Measurements from ENCODE around the gene TPP2. TPM values are rescaled to one million over a fixed set of nuclear protein-coding genes. Genes with fewer than 3 reads are reported as not detected.
A peak's percentile ranks its signal among the peaks of the same experiment; 100 is the strongest.

Gene TPP2
- total RNA-seq, 1 donor from 2014 or later, result 37.6 TPM

GRCh38 chr13:102693250-102693649, 96.5 kb downstream of the TPP2 start:
- no peak overlapping the region for H3K9ac ChIP-seq (ENCODE audit: low read length)
- no peaks in the 10 kb centered on the region for H3K9me3 Mint-ChIP-seq (ENCODE audit: unreplicated experiment)

GRCh38 chr13:102693776-102694175, 97.0 kb downstream of the TPP2 start:
- no peaks in the 10 kb centered on the region for H3K36me3 Mint-ChIP-seq (ENCODE audit: low read depth, unreplicated experiment)
- H3K4me1 Mint-ChIP-seq (ENCODE audit: low read depth, unreplicated experiment), result no peaks in the 10 kb centered on the region
- Histone ChIP-seq H3K9ac (ENCODE audit: low read length) (no peak overlapping the region), H4K20me1 (ENCODE audit: insufficient read depth, low read length) (no peaks in the 10 kb centered on the region), H3K4me2 (ENCODE audit: low read length) (no peak overlapping the region), H3K27ac (ENCODE audit: low read depth, low read length) (no peak overlapping the region), H3K36me3 (ENCODE audit: insufficient read depth, low read length) (no peaks in the 10 kb centered on the region), H3K4me3 (ENCODE audit: insufficient read depth, low read depth, low read length) (no peak overlapping the region), H3K27me3 (ENCODE audit: insufficient read depth, low read length) (peaks cover 3% of the 10 kb centered on the region), H3K4me1 (ENCODE audit: insufficient read depth, low read length) (no peaks in the 10 kb centered on the region), H3K9me3 (ENCODE audit: insufficient read depth, low read depth, low read length) (no peaks in the 10 kb centered on the region), H2AFZ (ENCODE audit: low read depth, low read length) (no peak overlapping the region), H3K79me2 (ENCODE audit: insufficient read depth, low read length) (no peaks in the 10 kb centered on the region)
- H3K27me3 Mint-ChIP-seq (ENCODE audit: low read depth, unreplicated experiment), result peaks cover 15% of the 10 kb centered on the region
- TF ChIP-seq CTCF (IDR thresholded peaks at IDR 0.05; ENCODE audit: insufficient read depth, low read depth, low read length) (no peak), EZH2 (IDR thresholded peaks at IDR 0.05; ENCODE audit: insufficient read depth, low read length) (no peak)
- no peak overlapping the region for H3K4me3 Mint-ChIP-seq (ENCODE audit: unreplicated experiment)
- H3K9me3 Mint-ChIP-seq (ENCODE audit: unreplicated experiment), result no peaks in the 10 kb centered on the region
- DNase-seq (ENCODE audit: low read depth) (peak; percentile 33), FAIRE-seq (no peak)
- H3K27ac Mint-ChIP-seq (ENCODE audit: unreplicated experiment), result no peak overlapping the region

More at GRCh38 chr13:102693250-102693649, 96.5 kb downstream of the TPP2 start:
- H3K4me1 ChIP-seq (ENCODE audit: insufficient read depth, low read length), result no peaks in the 10 kb centered on the region
- H3K36me3 Mint-ChIP-seq (ENCODE audit: low read depth, unreplicated experiment), result no peaks in the 10 kb centered on the region
- no peak overlapping the region for H3K27ac ChIP-seq (ENCODE audit: low read depth, low read length)
- no peak overlapping the region for H3K4me3 Mint-ChIP-seq (ENCODE audit: unreplicated experiment)
- H3K27me3 Mint-ChIP-seq (ENCODE audit: low read depth, unreplicated experiment), result peaks cover 13% of the 10 kb centered on the region
- H3K4me3 ChIP-seq (ENCODE audit: insufficient read depth, low read depth, low read length), result no peak overlapping the region
- H3K79me2 ChIP-seq (ENCODE audit: insufficient read depth, low read length), result no peaks in the 10 kb centered on the region
- no peaks in the 10 kb centered on the region for H3K36me3 ChIP-seq (ENCODE audit: insufficient read depth, low read length)
- FAIRE-seq (no peak), DNase-seq (ENCODE audit: low read depth) (no peak)
- no peaks in the 10 kb centered on the region for H3K9me3 ChIP-seq (ENCODE audit: insufficient read depth, low read depth, low read length)
- no peak for TF ChIP-seq CTCF (IDR thresholded peaks at IDR 0.05; ENCODE audit: insufficient read depth, low read depth, low read length)
- TF ChIP-seq EZH2 (IDR thresholded peaks at IDR 0.05; ENCODE audit: insufficient read depth, low read length), result no peak
- H3K4me2 ChIP-seq (ENCODE audit: low read length), result no peak overlapping the region
- H3K27ac Mint-ChIP-seq (ENCODE audit: unreplicated experiment), result no peak overlapping the region
- H3K4me1 Mint-ChIP-seq (ENCODE audit: low read depth, unreplicated experiment), result no peaks in the 10 kb centered on the region
- no peaks in the 10 kb centered on the region for H4K20me1 ChIP-seq (ENCODE audit: insufficient read depth, low read length)
- H2AFZ ChIP-seq (ENCODE audit: low read depth, low read length), result no peak overlapping the region
- H3K27me3 ChIP-seq (ENCODE audit: insufficient read depth, low read length), result peaks cover 3% of the 10 kb centered on the region

GRCh38 chr13:102694937-102695336, 98.2 kb downstream of the TPP2 start, which contains the start of gene METTL21C:
Gene METTL21C (minus strand): TSS chr13:102695044. CDS start chr13:102694498, 546 bp downstream.
- Mint-ChIP-seq H3K9me3 (ENCODE audit: unreplicated experiment) (no peaks in the 10 kb centered on the region), H3K27ac (ENCODE audit: unreplicated experiment) (no peak within 1 kb of the TSS), H3K4me1 (ENCODE audit: low read depth, unreplicated experiment) (no peaks in the 10 kb centered on the region), H3K36me3 (ENCODE audit: low read depth, unreplicated experiment) (no peaks in the 10 kb centered on the region), H3K4me3 (ENCODE audit: unreplicated experiment) (no peak within 1 kb of the TSS), H3K27me3 (ENCODE audit: low read depth, unreplicated experiment) (peaks cover 15% of the 10 kb centered on the region)
- Histone ChIP-seq H3K79me2 (ENCODE audit: insufficient read depth, low read length) (no peaks in the 10 kb centered on the region), H3K9ac (ENCODE audit: low read length) (no peak within 1 kb of the TSS), H3K4me1 (ENCODE audit: insufficient read depth, low read length) (no peaks in the 10 kb centered on the region), H3K9me3 (ENCODE audit: insufficient read depth, low read depth, low read length) (no peaks in the 10 kb centered on the region), H3K4me3 (ENCODE audit: insufficient read depth, low read depth, low read length) (no peak within 1 kb of the TSS), H3K27ac (ENCODE audit: low read depth, low read length) (no peak within 1 kb of the TSS), H3K4me2 (ENCODE audit: low read length) (no peak within 1 kb of the TSS), H3K27me3 (ENCODE audit: insufficient read depth, low read length) (peaks cover 3% of the 10 kb centered on the region), H4K20me1 (ENCODE audit: insufficient read depth, low read length) (no peaks in the 10 kb centered on the region), H2AFZ (ENCODE audit: low read depth, low read length) (no peak within 1 kb of the TSS), H3K36me3 (ENCODE audit: insufficient read depth, low read length) (no peaks in the 10 kb centered on the region)
- FAIRE-seq (no peak), DNase-seq (ENCODE audit: low read depth) (no peak)
- TF ChIP-seq EZH2 (IDR thresholded peaks at IDR 0.05; ENCODE audit: insufficient read depth, low read length), result no peak
- no peak for TF ChIP-seq CTCF (IDR thresholded peaks at IDR 0.05; ENCODE audit: insufficient read depth, low read depth, low read length)

Data from astrocyte (in vitro differentiated cells and primary cell).